GM12875 (cell line): ENCODE data around the gene MYO10.

ENCODE experiments used
- H3K4me3 ChIP-seq: one replicate; pipeline ENCODE4 v1.5.1; 2011; ENCODE audit warnings: low read depth, low read length, control low read depth
- CTCF ChIP-seq: IDR thresholded peaks from 2 replicates; pipeline ENCODE4 v1.5.1; 2011; ENCODE audit warnings: low read depth, mild to moderate bottlenecking, control low read depth, inconsistent platforms, low read length, moderate library complexity, borderline replicate concordance; ENCODE audit not compliant: insufficient read depth

The MYO10 gene

DNA sequence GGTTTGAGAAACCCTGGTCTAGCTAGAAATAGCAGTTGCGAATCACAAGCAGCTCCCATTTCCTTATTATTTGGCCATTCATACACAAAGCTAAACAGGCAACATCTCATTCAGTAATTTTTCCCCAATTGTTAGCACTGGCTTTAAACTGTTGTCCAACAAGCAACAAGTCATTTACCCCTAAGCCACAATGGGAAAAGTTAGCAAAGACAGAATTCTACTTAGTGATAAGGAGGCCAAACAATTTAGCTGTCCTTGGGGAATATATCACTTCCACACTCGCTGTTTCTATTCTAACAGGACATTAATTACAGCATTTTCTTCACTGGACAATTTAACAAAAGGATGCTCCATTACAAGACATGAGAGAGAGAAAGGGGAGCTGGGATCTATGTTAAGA, 2.8 kb downstream of the MYO10 start:
- H3K4me3 ChIP-seq = no peak overlapping the region
- TF ChIP-seq CTCF = no peak

GRCh38 chr5:16932401-16932800, 3.7 kb downstream of the MYO10 start:
- H3K4me3 ChIP-seq = no peak overlapping the region
- no peak for TF ChIP-seq CTCF

DNA sequence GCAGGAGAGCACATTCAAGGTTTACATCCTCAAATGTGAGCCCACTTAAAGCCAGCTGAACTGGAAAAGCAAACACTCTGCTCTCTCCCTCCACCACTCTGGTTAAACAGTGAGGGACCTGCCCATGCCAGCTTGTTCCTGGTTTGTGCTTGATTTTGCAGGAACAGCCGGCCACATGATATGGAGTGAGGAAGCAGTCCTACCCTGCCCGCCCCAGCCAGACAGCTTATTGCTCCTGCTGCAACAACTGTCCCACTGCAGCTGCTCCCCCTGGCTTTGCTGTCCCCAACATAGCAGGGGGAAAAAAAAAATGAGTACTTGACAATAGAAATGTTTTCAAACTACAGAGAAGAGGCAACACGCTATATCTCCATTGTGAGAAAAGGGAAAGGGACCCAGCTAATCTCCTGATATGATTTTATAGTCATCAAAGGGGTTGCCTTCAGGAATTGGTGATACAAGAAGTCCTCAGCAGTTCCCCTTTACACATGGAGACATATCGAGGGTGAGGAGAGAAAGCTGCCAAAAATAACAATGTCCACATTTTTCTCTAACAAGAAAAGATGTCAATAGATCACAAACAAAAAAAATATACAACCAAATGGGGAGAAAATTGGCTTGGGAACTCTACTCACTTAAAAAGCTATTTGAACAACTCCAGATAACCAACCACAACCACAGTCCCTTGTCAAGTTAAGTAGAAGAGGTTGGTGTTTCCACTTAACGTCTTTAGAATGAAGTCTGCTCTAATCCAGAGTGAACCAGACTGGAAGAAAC, 4.6 kb downstream of the MYO10 start:
- no peak for TF ChIP-seq CTCF
- H3K4me3 ChIP-seq = no peak overlapping the region

- H3K4me3 ChIP-seq = no peak overlapping the region
- TF ChIP-seq CTCF = no peak
These were observed 5.6 kb downstream of the MYO10 start for GRCh38 chr5:16930496-16930895.

DNA sequence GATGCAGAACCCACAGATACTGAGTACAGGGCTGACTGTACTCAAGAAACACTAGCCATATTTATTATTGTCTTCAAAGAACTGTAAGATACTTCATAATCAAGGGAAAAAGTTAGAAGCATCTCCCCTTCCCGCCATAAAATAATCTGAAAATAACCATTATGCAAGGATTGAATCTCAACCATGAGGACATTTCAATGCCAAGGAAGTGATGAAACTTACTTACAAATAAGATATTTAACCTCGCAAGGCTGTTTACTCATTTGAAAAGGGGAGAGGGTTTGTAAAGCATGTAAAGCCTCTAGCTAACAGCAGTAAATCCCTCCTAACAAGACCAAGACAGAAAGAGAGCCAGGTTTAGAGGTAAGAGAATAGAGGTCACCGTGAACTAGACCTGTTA, 6.3 kb downstream of the MYO10 start:
- H3K4me3 ChIP-seq = no peak overlapping the region
- no peak for TF ChIP-seq CTCF

DNA sequence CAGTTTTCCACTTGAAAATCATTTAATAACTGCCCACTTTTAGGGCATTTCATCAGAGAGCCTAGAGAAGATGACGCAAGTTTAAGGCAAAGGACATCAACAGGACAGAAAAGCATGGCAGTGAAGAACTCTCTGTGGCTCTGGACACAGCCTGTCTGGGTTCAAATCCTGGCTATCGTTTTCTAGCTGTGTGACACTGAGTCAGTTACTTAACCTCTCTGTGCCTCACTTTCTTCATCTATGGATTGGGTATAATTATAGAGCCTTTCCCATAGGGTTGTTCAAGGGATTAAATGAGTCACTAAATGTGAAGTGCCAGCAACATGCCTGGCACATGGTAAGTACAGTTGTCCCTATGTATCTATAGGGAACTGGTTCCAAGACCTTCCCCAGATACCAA, 6.7 kb downstream of the MYO10 start:
- no peak overlapping the region for H3K4me3 ChIP-seq
- TF ChIP-seq CTCF = no peak

- TF ChIP-seq CTCF = no peak
These were observed 8.5 kb downstream of the MYO10 start for GRCh38 chr5:16927613-16928012.

More at GRCh38 chr5:16927613-16928012, 8.5 kb downstream of the MYO10 start:
- no peak overlapping the region for H3K4me3 ChIP-seq
